WTC11 (cell line): ENCODE measurements around the gene PLEKHG5. TPM values are rescaled to one million over a fixed set of nuclear protein-coding genes. Genes with fewer than 3 reads are reported as not detected.

Experiments
- ATAC-seq: fragments of 200-7000 bp; cut with Tn5 transposase; 2 replicates; pipeline ENCODE4 v1.10.0; 2021; ENCODE audit warnings: mild to moderate bottlenecking, moderate library complexity
- CTCF ChIA-PET: fragments of 300-600 bp; sonication (Branson Sonifier 250); formaldehyde crosslinking; loops from one replicate; lab custom pipeline; 2021; ENCODE audit warnings: antibody characterized with exemption; lab: Charles Lee
- POLR2A ChIA-PET: fragments of 350-600 bp; sonication (Branson Sonifier 250); formaldehyde crosslinking; loops from one replicate; lab custom pipeline; 2021; ENCODE audit warnings: antibody characterized with exemption; lab: Charles Lee
- DNase-seq: peaks from one replicate; pipeline ENCODE4 v3.0.0; 2021; ENCODE audit warnings: low spot score
- H3K27ac Mint-ChIP-seq: 2 replicates; pipeline ENCODE4 v1.8.0; 2021; ENCODE audit warnings: mixed read lengths
- H3K27me3 Mint-ChIP-seq: 2 replicates; pipeline ENCODE4 v1.8.0; 2021; ENCODE audit warnings: low read depth, mild to moderate bottlenecking, moderate library complexity, mixed read lengths
- H3K36me3 Mint-ChIP-seq: 2 replicates; pipeline ENCODE4 v1.8.0; 2021; ENCODE audit warnings: mixed read lengths
- H3K4me1 Mint-ChIP-seq: 2 replicates; pipeline ENCODE4 v1.8.0; 2022; ENCODE audit warnings: mixed read lengths
- H3K4me3 Mint-ChIP-seq: 2 replicates; pipeline ENCODE4 v1.8.0; 2021; ENCODE audit warnings: mild to moderate bottlenecking, moderate library complexity, mixed read lengths
- H3K9me3 Mint-ChIP-seq: 2 replicates; pipeline ENCODE4 v1.8.0; 2021; ENCODE audit warnings: mixed read lengths
- ATF3 ChIP-seq: sonication (generic); formaldehyde crosslinking; conservative IDR thresholded peaks from 2 replicates; pipeline ENCODE4 v1.8.1; 2022; ENCODE audit warnings: mild to moderate bottlenecking, missing genetic modification reagents
- CREB1 ChIP-seq: sonication (generic); formaldehyde crosslinking; IDR thresholded peaks from 2 replicates; pipeline ENCODE4 v1.8.0; 2023; ENCODE audit warnings: mild to moderate bottlenecking, missing genetic modification reagents
- E2F1 ChIP-seq: sonication (generic); formaldehyde crosslinking; IDR thresholded peaks from 2 replicates; pipeline ENCODE4 v1.8.0; 2022; ENCODE audit warnings: mild to moderate bottlenecking, missing genetic modification reagents
- FOXP1 ChIP-seq: sonication (generic); formaldehyde crosslinking; IDR thresholded peaks from 2 replicates; pipeline ENCODE4 v1.8.0; 2022; ENCODE audit warnings: missing genetic modification reagents, mild to moderate bottlenecking, moderate library complexity, borderline replicate concordance
- IRF2 ChIP-seq: sonication (generic); formaldehyde crosslinking; IDR thresholded peaks from 2 replicates; pipeline ENCODE4 v1.8.0; 2022; ENCODE audit warnings: low read depth, missing genetic modification reagents, borderline replicate concordance
- NR3C1 ChIP-seq: sonication (generic); formaldehyde crosslinking; conservative IDR thresholded peaks from 2 replicates; pipeline ENCODE4 v1.8.1; 2023; ENCODE audit warnings: low read depth, mild to moderate bottlenecking, missing genetic modification reagents
- PRRX2 ChIP-seq: fragments of 250-450 bp; sonication (Bioruptor Pico); IDR thresholded peaks from 2 replicates; pipeline ENCODE4 v1.8.0; 2021; ENCODE audit warnings: mild to moderate bottlenecking
- RELA ChIP-seq: sonication (generic); formaldehyde crosslinking; IDR thresholded peaks from 2 replicates; pipeline ENCODE4 v1.8.1; 2022; ENCODE audit warnings: missing genetic modification reagents, mild to moderate bottlenecking, borderline replicate concordance
- SMAD3 ChIP-seq: sonication (generic); formaldehyde crosslinking; IDR thresholded peaks from 2 replicates; pipeline ENCODE4 v1.8.0; 2022; ENCODE audit warnings: missing genetic modification reagents, mild to moderate bottlenecking, borderline replicate concordance
- SMAD4 ChIP-seq: sonication (generic); formaldehyde crosslinking; IDR thresholded peaks from 2 replicates; pipeline ENCODE4 v1.8.0; 2022; ENCODE audit warnings: mild to moderate bottlenecking, missing genetic modification reagents
- TCF7 ChIP-seq: sonication (generic); formaldehyde crosslinking; IDR thresholded peaks from 2 replicates; pipeline ENCODE4 v1.8.0; 2022; ENCODE audit warnings: mild to moderate bottlenecking, low read depth, missing genetic modification reagents, moderate library complexity
- TEAD1 ChIP-seq: sonication (generic); formaldehyde crosslinking; IDR thresholded peaks from 2 replicates; pipeline ENCODE4 v1.8.0; 2022; ENCODE audit warnings: mild to moderate bottlenecking, missing genetic modification reagents
- TEAD4 ChIP-seq: sonication (generic); formaldehyde crosslinking; IDR thresholded peaks from 2 replicates; pipeline ENCODE4 v1.8.0; 2022; ENCODE audit warnings: mild to moderate bottlenecking, missing genetic modification reagents
- ZNF232 ChIP-seq: sonication (generic); formaldehyde crosslinking; IDR thresholded peaks from 2 replicates; pipeline ENCODE4 v1.8.0; 2022; ENCODE audit warnings: mild to moderate bottlenecking, missing genetic modification reagents
- ZNF396 ChIP-seq: fragments of 250-450 bp; sonication (Bioruptor Pico); IDR thresholded peaks from 2 replicates; pipeline ENCODE4 v1.8.0; 2021; ENCODE audit warnings: mild to moderate bottlenecking, moderate library complexity, borderline replicate concordance
- total RNA-seq: library from RNA; stranded (reverse); gene quantifications from 3 replicates; pipeline ENCODE4 v1.2.3, GENCODE V29; 2021
- TF ChIP-seq, protein P1 (sequence below): fragments of 250-450 bp; sonication (Bioruptor Pico); IDR thresholded peaks from 2 replicates; pipeline ENCODE4 v1.9.0; 2021; ENCODE audit warnings: mild to moderate bottlenecking, borderline replicate concordance
- TF ChIP-seq, protein P2 (sequence below): fragments of 200-600 bp; IDR thresholded peaks from 2 replicates; pipeline ENCODE4 v1.8.0; 2022; ENCODE audit warnings: antibody characterized with exemption
- TF ChIP-seq, protein P3 (sequence below): sonication (generic); formaldehyde crosslinking; IDR thresholded peaks from 2 replicates; pipeline ENCODE4 v1.8.0; 2022; ENCODE audit warnings: mild to moderate bottlenecking, missing genetic modification reagents

PLEKHG5 gene
- total RNA-seq, 1 experiment from 2014 or later = 27.5 TPM

DNA sequence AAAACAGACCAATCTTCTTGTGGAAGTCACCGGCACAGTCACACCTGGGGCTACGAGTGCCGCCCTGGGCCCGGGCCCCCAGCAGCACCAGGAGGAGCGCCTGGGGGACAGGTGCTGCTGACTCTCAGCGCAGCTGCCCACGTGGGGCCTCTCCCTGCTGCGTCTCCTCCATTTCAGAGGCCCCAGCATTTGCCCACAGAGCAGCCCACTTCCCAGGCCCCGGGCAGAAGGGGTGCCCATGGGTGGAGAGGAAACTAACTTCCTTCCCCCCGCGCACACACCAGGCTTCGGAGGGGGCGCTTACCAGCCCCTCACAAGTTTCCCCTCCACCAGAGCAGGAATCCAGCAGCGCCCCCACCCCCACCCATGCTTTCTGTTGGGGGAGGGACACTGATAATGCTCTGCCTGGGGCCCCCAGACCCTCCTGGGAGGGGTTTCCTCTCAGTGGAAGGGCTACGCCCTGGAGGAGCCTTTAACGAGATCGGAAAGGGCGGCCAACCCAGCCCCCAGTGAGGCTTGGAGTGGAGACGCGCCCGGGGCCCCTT lies 25.9 kb downstream of the PLEKHG5 start (continued):
- TF ChIP-seq ATF3 (CRISPR knock-in tag) = no peak
- TF ChIP-seq, protein P1, sequence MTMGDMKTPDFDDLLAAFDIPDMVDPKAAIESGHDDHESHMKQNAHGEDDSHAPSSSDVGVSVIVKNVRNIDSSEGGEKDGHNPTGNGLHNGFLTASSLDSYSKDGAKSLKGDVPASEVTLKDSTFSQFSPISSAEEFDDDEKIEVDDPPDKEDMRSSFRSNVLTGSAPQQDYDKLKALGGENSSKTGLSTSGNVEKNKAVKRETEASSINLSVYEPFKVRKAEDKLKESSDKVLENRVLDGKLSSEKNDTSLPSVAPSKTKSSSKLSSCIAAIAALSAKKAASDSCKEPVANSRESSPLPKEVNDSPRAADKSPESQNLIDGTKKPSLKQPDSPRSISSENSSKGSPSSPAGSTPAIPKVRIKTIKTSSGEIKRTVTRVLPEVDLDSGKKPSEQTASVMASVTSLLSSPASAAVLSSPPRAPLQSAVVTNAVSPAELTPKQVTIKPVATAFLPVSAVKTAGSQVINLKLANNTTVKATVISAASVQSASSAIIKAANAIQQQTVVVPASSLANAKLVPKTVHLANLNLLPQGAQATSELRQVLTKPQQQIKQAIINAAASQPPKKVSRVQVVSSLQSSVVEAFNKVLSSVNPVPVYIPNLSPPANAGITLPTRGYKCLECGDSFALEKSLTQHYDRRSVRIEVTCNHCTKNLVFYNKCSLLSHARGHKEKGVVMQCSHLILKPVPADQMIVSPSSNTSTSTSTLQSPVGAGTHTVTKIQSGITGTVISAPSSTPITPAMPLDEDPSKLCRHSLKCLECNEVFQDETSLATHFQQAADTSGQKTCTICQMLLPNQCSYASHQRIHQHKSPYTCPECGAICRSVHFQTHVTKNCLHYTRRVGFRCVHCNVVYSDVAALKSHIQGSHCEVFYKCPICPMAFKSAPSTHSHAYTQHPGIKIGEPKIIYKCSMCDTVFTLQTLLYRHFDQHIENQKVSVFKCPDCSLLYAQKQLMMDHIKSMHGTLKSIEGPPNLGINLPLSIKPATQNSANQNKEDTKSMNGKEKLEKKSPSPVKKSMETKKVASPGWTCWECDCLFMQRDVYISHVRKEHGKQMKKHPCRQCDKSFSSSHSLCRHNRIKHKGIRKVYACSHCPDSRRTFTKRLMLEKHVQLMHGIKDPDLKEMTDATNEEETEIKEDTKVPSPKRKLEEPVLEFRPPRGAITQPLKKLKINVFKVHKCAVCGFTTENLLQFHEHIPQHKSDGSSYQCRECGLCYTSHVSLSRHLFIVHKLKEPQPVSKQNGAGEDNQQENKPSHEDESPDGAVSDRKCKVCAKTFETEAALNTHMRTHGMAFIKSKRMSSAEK (CRISPR knock-in tag) = no peak
- TF ChIP-seq TEAD4 (CRISPR knock-in tag) = no peak
- TF ChIP-seq TEAD1 (CRISPR knock-in tag) = no peak
- TF ChIP-seq NR3C1 (CRISPR knock-in tag) = no peak
- TF ChIP-seq ZNF396 = no peak

DNA sequence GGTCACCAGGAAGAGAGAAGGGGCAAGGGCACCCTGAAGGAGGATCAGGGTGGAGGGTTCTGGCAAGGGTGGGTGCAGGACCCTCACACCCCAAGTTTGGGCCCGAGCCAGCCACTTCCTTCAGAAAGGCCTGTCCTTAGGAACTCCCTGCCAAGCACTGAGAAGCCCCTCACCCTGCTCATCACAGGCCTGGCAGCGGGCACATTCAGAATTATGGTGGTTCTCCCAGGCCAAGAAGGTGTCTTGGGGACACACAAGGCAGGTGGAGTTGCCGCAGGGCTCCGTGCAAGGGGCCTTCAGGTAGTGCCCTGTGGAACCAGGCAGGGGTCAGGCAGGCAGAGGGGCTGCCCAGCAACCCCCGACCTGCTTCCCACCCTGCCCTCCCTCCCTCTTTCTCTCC lies 26.6 kb downstream of the PLEKHG5 start:
- Mint-ChIP-seq H3K4me3 (0 out of 2 replicates have a peak overlapping the region, but pooled peaks have one; percentile 13), H3K9me3 (no peaks in the 10 kb centered on the region), H3K36me3 (peaks cover 21% of the 10 kb centered on the region), H3K27ac (no peak overlapping the region), H3K27me3 (peaks cover 2% of the 10 kb centered on the region; the same call in 1 of the 2 replicates), H3K4me1 (peaks cover 16% of the 10 kb centered on the region)
- ATAC-seq (no peak), DNase-seq (no peak)
- ChIA-PET CTCF (interaction anchor here (1.5 to 3.8 kb wide), 3 partner anchors 9 to 19 kb away, joined by 3 to 35 read pairs (median 19); no protein-coding TSS in a partner anchor), POLR2A (no interaction called here)
- TF ChIP-seq, protein P2, sequence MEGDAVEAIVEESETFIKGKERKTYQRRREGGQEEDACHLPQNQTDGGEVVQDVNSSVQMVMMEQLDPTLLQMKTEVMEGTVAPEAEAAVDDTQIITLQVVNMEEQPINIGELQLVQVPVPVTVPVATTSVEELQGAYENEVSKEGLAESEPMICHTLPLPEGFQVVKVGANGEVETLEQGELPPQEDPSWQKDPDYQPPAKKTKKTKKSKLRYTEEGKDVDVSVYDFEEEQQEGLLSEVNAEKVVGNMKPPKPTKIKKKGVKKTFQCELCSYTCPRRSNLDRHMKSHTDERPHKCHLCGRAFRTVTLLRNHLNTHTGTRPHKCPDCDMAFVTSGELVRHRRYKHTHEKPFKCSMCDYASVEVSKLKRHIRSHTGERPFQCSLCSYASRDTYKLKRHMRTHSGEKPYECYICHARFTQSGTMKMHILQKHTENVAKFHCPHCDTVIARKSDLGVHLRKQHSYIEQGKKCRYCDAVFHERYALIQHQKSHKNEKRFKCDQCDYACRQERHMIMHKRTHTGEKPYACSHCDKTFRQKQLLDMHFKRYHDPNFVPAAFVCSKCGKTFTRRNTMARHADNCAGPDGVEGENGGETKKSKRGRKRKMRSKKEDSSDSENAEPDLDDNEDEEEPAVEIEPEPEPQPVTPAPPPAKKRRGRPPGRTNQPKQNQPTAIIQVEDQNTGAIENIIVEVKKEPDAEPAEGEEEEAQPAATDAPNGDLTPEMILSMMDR = no peak
- TF ChIP-seq SMAD3 = no peak
- TF ChIP-seq CREB1 (CRISPR knock-in tag) = no peak
- no peak for TF ChIP-seq PRRX2 (CRISPR knock-in tag)

DNA sequence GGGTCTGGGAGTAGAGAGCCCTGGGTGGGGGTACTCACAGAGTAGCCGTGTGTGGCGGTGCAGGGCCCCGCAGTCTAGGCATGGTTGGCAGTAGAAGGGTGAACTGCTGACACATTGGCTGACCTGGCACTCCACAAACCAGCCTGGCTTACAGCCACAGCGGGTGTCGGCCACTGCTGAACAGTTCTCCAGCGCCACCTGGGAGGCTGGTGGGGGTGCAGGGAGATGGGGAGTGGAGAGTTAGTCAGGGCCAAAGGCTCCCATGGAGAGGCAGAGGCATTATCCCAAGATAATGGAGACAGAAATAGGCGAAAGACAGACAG lies 27.0 kb downstream of the PLEKHG5 start:
- H3K4me1 Mint-ChIP-seq = peaks cover 20% of the 10 kb centered on the region
- POLR2A ChIA-PET = no interaction called here
- no peaks in the 10 kb centered on the region for H3K9me3 Mint-ChIP-seq
- CTCF ChIA-PET = interaction anchor here (1.0 to 2.4 kb wide), 4 partner anchors 8 to 24 kb away, joined by 3 to 19 read pairs (median 5); no protein-coding TSS in a partner anchor
- H3K36me3 Mint-ChIP-seq = peaks cover 17% of the 10 kb centered on the region
- peak overlapping the region; percentile 49; the same call in 1 of the 2 replicates for H3K27ac Mint-ChIP-seq
- peak overlapping the region; percentile 13; the same call in 1 of the 2 replicates for H3K4me3 Mint-ChIP-seq
- no peak for DNase-seq
- TF ChIP-seq, protein P3, sequence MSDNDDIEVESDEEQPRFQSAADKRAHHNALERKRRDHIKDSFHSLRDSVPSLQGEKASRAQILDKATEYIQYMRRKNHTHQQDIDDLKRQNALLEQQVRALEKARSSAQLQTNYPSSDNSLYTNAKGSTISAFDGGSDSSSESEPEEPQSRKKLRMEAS (CRISPR knock-in tag) = no peak
- no peak for TF ChIP-seq E2F1 (CRISPR knock-in tag)
- no peak for TF ChIP-seq ATF3 (CRISPR knock-in tag)
- TF ChIP-seq SMAD4 (CRISPR knock-in tag) = no peak
- TF ChIP-seq RELA = no peak
- no peak for TF ChIP-seq ZNF232
- no peak for TF ChIP-seq IRF2 (CRISPR knock-in tag)
- no peak for TF ChIP-seq FOXP1
- no peak for TF ChIP-seq TCF7
- no peak for ATAC-seq
- peaks cover 2% of the 10 kb centered on the region; the same call in 1 of the 2 replicates for H3K27me3 Mint-ChIP-seq
